Measurements from ENCODE around the gene ADAT3. TPM values are rescaled to one million over a fixed set of nuclear protein-coding genes. Genes with fewer than 3 reads are reported as not detected.

The ADAT3 gene
- total RNA-seq, 3 donors from 2014 or later (not counting 1 experiment from before 2014, with no cell fraction given), result 13.0 to 20.9 (median 13.1) TPM

GRCh38 chr19:1932395-1932794 lies 27.2 kb downstream of the ADAT3 start:
- Mint-ChIP-seq H3K4me1 (peaks cover 13 to 42% of the 10 kb centered on the region in 2 donors), H3K27ac (no peak overlapping the region), H3K4me3 (no peak overlapping the region), H3K27me3 (ENCODE audit: low read depth in 2 of 2) (peaks cover 0 to 3% of the 10 kb centered on the region in 2 donors), H3K36me3 (no peaks in the 10 kb centered on the region), H3K9me3 (no peaks in the 10 kb centered on the region)
- no peak overlapping the region for H3K4me3 ChIP-seq (ENCODE audit: low read length)
- H3K27ac ChIP-seq (ENCODE audit: low read length), result peak overlapping the region; percentile 58
- no peaks in the 10 kb centered on the region for H3K9me3 ChIP-seq (ENCODE audit: control insufficient read depth, insufficient read depth, low read length)
- WGBS (ENCODE audit: insufficient coverage), result 84% methylated on average over 8 of the region's 8 CpGs
- H3K36me3 ChIP-seq (ENCODE audit: control insufficient read depth, insufficient read depth, low read length), result no peaks in the 10 kb centered on the region
- TF ChIP-seq, protein P1, sequence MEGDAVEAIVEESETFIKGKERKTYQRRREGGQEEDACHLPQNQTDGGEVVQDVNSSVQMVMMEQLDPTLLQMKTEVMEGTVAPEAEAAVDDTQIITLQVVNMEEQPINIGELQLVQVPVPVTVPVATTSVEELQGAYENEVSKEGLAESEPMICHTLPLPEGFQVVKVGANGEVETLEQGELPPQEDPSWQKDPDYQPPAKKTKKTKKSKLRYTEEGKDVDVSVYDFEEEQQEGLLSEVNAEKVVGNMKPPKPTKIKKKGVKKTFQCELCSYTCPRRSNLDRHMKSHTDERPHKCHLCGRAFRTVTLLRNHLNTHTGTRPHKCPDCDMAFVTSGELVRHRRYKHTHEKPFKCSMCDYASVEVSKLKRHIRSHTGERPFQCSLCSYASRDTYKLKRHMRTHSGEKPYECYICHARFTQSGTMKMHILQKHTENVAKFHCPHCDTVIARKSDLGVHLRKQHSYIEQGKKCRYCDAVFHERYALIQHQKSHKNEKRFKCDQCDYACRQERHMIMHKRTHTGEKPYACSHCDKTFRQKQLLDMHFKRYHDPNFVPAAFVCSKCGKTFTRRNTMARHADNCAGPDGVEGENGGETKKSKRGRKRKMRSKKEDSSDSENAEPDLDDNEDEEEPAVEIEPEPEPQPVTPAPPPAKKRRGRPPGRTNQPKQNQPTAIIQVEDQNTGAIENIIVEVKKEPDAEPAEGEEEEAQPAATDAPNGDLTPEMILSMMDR (IDR thresholded peaks at IDR 0.05), result no peak
- no peak for DNase-seq
- intact Hi-C loops (cut with micrococcal nuclease), result no loop called here
- H3K4me1 ChIP-seq (ENCODE audit: control insufficient read depth, insufficient read depth, low read length), result peaks cover 32% of the 10 kb centered on the region
- no peak for ATAC-seq
- H3K27me3 ChIP-seq (ENCODE audit: control insufficient read depth, insufficient read depth, low read length), result no peaks in the 10 kb centered on the region

- no peaks in the 10 kb centered on the region for H3K36me3 Mint-ChIP-seq
- intact Hi-C loops (cut with micrococcal nuclease), result no loop called here
- H3K9me3 ChIP-seq (ENCODE audit: control insufficient read depth, insufficient read depth, low read length), result no peaks in the 10 kb centered on the region
- ATAC-seq (no peak), DNase-seq (no peak)
- peaks cover 5 to 34% of the 10 kb centered on the region in 2 donors for H3K4me1 Mint-ChIP-seq
- H3K27ac Mint-ChIP-seq, result no peak overlapping the region
- 42% methylated on average over 7 of the region's 7 CpGs for WGBS (ENCODE audit: insufficient coverage)
- TF ChIP-seq, protein P1 (IDR thresholded peaks at IDR 0.05), result no peak
- peaks cover 0 to 3% of the 10 kb centered on the region in 2 donors for H3K27me3 Mint-ChIP-seq (ENCODE audit: low read depth in 2 of 2)
- H3K4me1 ChIP-seq (ENCODE audit: control insufficient read depth, insufficient read depth, low read length), result peaks cover 26% of the 10 kb centered on the region
- H3K27me3 ChIP-seq (ENCODE audit: control insufficient read depth, insufficient read depth, low read length), result no peaks in the 10 kb centered on the region
- no peaks in the 10 kb centered on the region for H3K9me3 Mint-ChIP-seq
- H3K36me3 ChIP-seq (ENCODE audit: control insufficient read depth, insufficient read depth, low read length), result no peaks in the 10 kb centered on the region
- peak overlapping the region; percentile 58 for H3K27ac ChIP-seq (ENCODE audit: low read length)
- H3K4me3 Mint-ChIP-seq, result no peak overlapping the region
- H3K4me3 ChIP-seq (ENCODE audit: low read length), result no peak overlapping the region
Observed at GRCh38 chr19:1933244-1933643, 28.0 kb downstream of the ADAT3 start.

DNA sequence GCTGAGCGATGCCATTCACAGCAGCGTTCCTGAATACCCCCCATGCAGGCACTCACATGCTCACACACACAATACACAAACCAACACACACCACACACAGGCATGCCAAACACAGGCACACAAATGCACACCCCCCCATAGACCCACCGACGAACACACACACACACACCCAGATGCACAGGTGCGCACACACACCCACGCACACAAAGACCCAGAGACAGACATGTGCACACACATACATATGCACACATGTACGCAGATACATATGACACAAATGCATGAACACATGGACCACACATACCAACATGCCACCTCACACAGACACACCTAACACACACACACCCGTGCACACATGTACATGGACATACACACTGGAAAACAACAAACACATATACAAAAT lies 28.7 kb downstream of the ADAT3 start:
- Mint-ChIP-seq H3K4me3 (no peak overlapping the region), H3K4me1 (peaks cover 5 to 34% of the 10 kb centered on the region in 2 donors), H3K27ac (no peak overlapping the region), H3K27me3 (ENCODE audit: low read depth in 2 of 2) (peaks cover 0 to 3% of the 10 kb centered on the region in 2 donors), H3K9me3 (no peaks in the 10 kb centered on the region), H3K36me3 (no peaks in the 10 kb centered on the region)
- intact Hi-C loops (cut with micrococcal nuclease), result no loop called here
- Histone ChIP-seq H3K4me1 (ENCODE audit: control insufficient read depth, insufficient read depth, low read length) (peaks cover 28% of the 10 kb centered on the region), H3K4me3 (ENCODE audit: low read length) (no peak overlapping the region), H3K9me3 (ENCODE audit: control insufficient read depth, insufficient read depth, low read length) (no peaks in the 10 kb centered on the region), H3K27me3 (ENCODE audit: control insufficient read depth, insufficient read depth, low read length) (no peaks in the 10 kb centered on the region), H3K36me3 (ENCODE audit: control insufficient read depth, insufficient read depth, low read length) (no peaks in the 10 kb centered on the region), H3K27ac (ENCODE audit: low read length) (no peak overlapping the region)
- WGBS (ENCODE audit: insufficient coverage), result 95% methylated on average over 8 of the region's 8 CpGs
- no peak for DNase-seq
- TF ChIP-seq, protein P1 (IDR thresholded peaks at IDR 0.05), result no peak
- no peak for ATAC-seq
